HEK293 (cell line): Measurements from ENCODE around the gene SIDT2.

Experiments
- CTCF ChIA-PET: fragments of 350-600 bp; formaldehyde crosslinking; extraction: SDS; loops from one replicate; lab custom pipeline; 2021; ENCODE audit warnings: antibody characterized with exemption; lab: Yijun Ruan, JAX
- POLR2A ChIA-PET: fragments of 300-600 bp; formaldehyde crosslinking; extraction: SDS; loops from one replicate; lab custom pipeline; 2020; ENCODE audit warnings: antibody characterized with exemption, inconsistent platforms; lab: Yijun Ruan, JAX
- H3K27ac ChIP-seq: fragments of 200-500 bp; sonication (Bioruptor generic); 2 replicates; pipeline ENCODE4 v1.5.1; 2014; ENCODE audit warnings: low read depth, low read length, control low read depth, inconsistent platforms; ENCODE audit errors: extremely low read depth
- H3K36me3 ChIP-seq, 2 experiments: fragments of 200-500 bp in 1 of 2; sonication (Bioruptor generic) in 1 of 2; 1 replicate in 1 of 2; 2 replicates in 1 of 2; pipeline ENCODE4 v1.5.1; 2014 to 2017; ENCODE audit warnings: inconsistent platforms in 2 of 2, low read length in 2 of 2; ENCODE audit not compliant: control insufficient read depth in 2 of 2, insufficient read depth in 1 of 2
- H3K4me1 ChIP-seq: fragments of 200-500 bp; sonication (Bioruptor generic); 2 replicates; pipeline ENCODE4 v1.5.1; 2014; ENCODE audit warnings: mild to moderate bottlenecking, low read length, inconsistent platforms; ENCODE audit not compliant: control insufficient read depth, insufficient read depth
- H3K4me3 ChIP-seq: 2 replicates; pipeline ENCODE4 v1.5.1; 2011; ENCODE audit warnings: low read depth, mild to moderate bottlenecking, control low read depth, low read length, moderate library complexity
- H3K9me3 ChIP-seq: fragments of 200-500 bp; sonication (Bioruptor generic); 2 replicates; pipeline ENCODE4 v1.5.1; 2014; ENCODE audit warnings: low read depth, low read length, inconsistent platforms; ENCODE audit not compliant: control insufficient read depth, insufficient read depth
- BCL11B ChIP-seq: fragments of 450-650 bp; formaldehyde crosslinking; IDR thresholded peaks from 2 replicates; pipeline ENCODE4 v1.5.1; 2016; ENCODE audit warnings: low read depth, missing biosample characterization, missing genetic modification characterization
- HOXD13 ChIP-seq: sonication (generic); formaldehyde crosslinking; IDR thresholded peaks from 2 replicates; pipeline ENCODE4 v1.8.0; 2022; ENCODE audit warnings: missing genetic modification reagents, borderline replicate concordance
- SP7 ChIP-seq: fragments of 450-650 bp; formaldehyde crosslinking; IDR thresholded peaks from 2 replicates; pipeline ENCODE4 v1.5.1; 2016; ENCODE audit warnings: missing biosample characterization, missing genetic modification characterization
- TCF7L2 ChIP-seq: IDR thresholded peaks from 2 replicates; pipeline ENCODE4 v1.6.1; 2011; ENCODE audit warnings: low read depth, mild to moderate bottlenecking, inconsistent platforms, low read length, moderate library complexity, borderline replicate concordance
- ZEB2 ChIP-seq: fragments of 450-650 bp; formaldehyde crosslinking; IDR thresholded peaks from 2 replicates; pipeline ENCODE4 v1.5.1; 2016; ENCODE audit warnings: missing biosample characterization, missing genetic modification characterization
- ZNF157 ChIP-seq: fragments of 450-650 bp; formaldehyde crosslinking; IDR thresholded peaks from 2 replicates; pipeline ENCODE4 v1.5.1; 2016; ENCODE audit warnings: missing biosample characterization, missing genetic modification characterization
- ZNF16 ChIP-seq: fragments of 450-650 bp; formaldehyde crosslinking; IDR thresholded peaks from 2 replicates; pipeline ENCODE4 v1.5.1; 2016; ENCODE audit warnings: low read depth, missing biosample characterization, missing genetic modification characterization
- ZNF169 ChIP-seq: fragments of 450-650 bp; formaldehyde crosslinking; IDR thresholded peaks from 2 replicates; pipeline ENCODE4 v1.5.1; 2016; ENCODE audit warnings: missing biosample characterization, missing genetic modification characterization
- ZNF416 ChIP-seq: fragments of 450-650 bp; formaldehyde crosslinking; IDR thresholded peaks from 2 replicates; pipeline ENCODE4 v1.5.1; 2016; ENCODE audit warnings: missing biosample characterization, missing genetic modification characterization
- ZNF548 ChIP-seq: fragments of 450-650 bp; formaldehyde crosslinking; IDR thresholded peaks from 2 replicates; pipeline ENCODE4 v1.5.1; 2016; ENCODE audit warnings: missing biosample characterization, missing genetic modification characterization
- ZNF654 ChIP-seq: fragments of 450-650 bp; formaldehyde crosslinking; IDR thresholded peaks from 2 replicates; pipeline ENCODE4 v1.5.1; 2016; ENCODE audit warnings: low read depth, missing biosample characterization, missing genetic modification characterization
- ZNF660 ChIP-seq: fragments of 450-650 bp; IDR thresholded peaks from 2 replicates; pipeline ENCODE4 v1.5.1; 2018; ENCODE audit warnings: missing biosample characterization, mild to moderate bottlenecking, missing genetic modification characterization
- ZNF670 ChIP-seq: fragments of 450-650 bp; formaldehyde crosslinking; IDR thresholded peaks from 2 replicates; pipeline ENCODE4 v1.5.1; 2016; ENCODE audit warnings: missing biosample characterization, missing genetic modification characterization, low read depth
- ZNF785 ChIP-seq: fragments of 450-650 bp; formaldehyde crosslinking; IDR thresholded peaks from 2 replicates; pipeline ENCODE4 v1.5.1; 2016; ENCODE audit warnings: missing biosample characterization, missing genetic modification characterization
- ZSCAN30 ChIP-seq: fragments of 450-650 bp; IDR thresholded peaks from 2 replicates; pipeline ENCODE4 v1.5.1; 2018; ENCODE audit warnings: missing biosample characterization, mild to moderate bottlenecking, missing genetic modification characterization, moderate library complexity
- TF ChIP-seq, protein P1 (sequence below): fragments of 450-650 bp; formaldehyde crosslinking; optimal IDR thresholded peaks from 2 replicates; pipeline ENCODE3; 2016; ENCODE audit warnings: missing biosample characterization, mild to moderate bottlenecking, missing genetic modification characterization
- TF ChIP-seq, protein P2 (sequence below): fragments of 450-650 bp; formaldehyde crosslinking; IDR thresholded peaks from 2 replicates; pipeline ENCODE4 v1.5.1; 2016; ENCODE audit warnings: missing biosample characterization, missing genetic modification characterization
- TF ChIP-seq, protein P3 (sequence below): fragments of 450-650 bp; formaldehyde crosslinking; IDR thresholded peaks from 2 replicates; pipeline ENCODE4 v1.5.1; 2016; ENCODE audit warnings: missing biosample characterization, missing genetic modification characterization
- TF ChIP-seq, protein P4 (sequence below): fragments of 450-650 bp; formaldehyde crosslinking; IDR thresholded peaks from 2 replicates; pipeline ENCODE4 v1.5.1; 2017; ENCODE audit warnings: missing biosample characterization, missing genetic modification characterization
- TF ChIP-seq, protein P5 (sequence below): fragments of 450-650 bp; formaldehyde crosslinking; IDR thresholded peaks from 2 replicates; pipeline ENCODE4 v1.5.1; 2017; ENCODE audit warnings: missing biosample characterization, missing genetic modification characterization
- TF ChIP-seq, protein P6 (sequence below): fragments of 450-650 bp; formaldehyde crosslinking; IDR thresholded peaks from 2 replicates; pipeline ENCODE4 v1.5.1; 2016; ENCODE audit warnings: missing biosample characterization, missing genetic modification characterization, low read depth
- TF ChIP-seq, protein P7 (sequence below): fragments of 450-650 bp; formaldehyde crosslinking; IDR thresholded peaks from 2 replicates; pipeline ENCODE4 v1.5.1; 2017; ENCODE audit warnings: missing biosample characterization, missing genetic modification characterization

Gene SIDT2

DNA sequence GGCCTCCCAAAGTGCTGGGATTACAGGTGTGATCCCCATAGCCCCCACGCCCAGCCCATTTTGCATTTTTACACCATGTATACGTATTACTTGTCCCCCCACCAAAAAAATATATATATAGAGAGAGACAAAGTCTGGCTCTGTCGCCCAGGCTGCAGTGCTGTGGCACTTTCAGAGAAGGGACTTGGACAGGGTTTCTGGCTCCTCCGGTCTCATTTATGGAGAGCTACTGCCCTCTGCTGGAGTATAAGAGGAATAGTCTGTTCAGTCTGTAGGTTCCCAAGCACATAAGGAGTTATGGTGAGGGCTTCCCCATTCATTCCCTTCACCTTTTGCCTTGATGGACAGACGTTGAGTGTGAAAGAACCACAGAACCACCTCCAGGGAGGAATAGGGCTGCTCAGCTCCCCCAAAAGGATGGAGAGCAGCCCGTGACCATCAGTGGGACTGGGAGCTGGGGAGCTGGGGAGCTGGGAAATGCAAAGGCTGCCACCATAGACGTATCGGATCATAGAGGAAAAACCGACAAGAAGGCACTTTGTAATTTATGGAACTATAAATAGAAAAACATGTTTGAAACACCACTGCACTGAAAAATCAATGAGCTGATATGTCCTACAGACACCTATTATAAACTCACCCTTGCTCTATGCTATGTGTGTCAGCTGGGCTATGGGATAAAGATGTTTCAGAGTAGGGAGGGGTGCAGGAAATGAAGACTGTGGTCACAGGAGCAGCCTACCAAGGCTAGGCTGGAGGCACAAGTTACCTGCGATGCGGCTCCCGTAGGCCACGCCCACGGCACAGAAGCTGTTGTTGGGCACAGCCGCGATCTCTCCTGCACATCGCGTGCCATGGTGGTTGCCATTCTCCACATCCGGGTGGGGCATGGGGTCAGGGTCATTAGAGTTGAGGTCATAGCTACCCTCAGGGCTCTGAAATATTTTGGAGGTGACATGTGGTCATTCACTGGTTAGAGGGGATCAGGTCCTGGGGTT is 48.1 kb downstream of the SIDT2 start:
- Histone ChIP-seq H3K27ac (no peak overlapping the region), H3K9me3 (no peaks in the 10 kb centered on the region), H3K4me3 (no peak overlapping the region), H3K4me1 (peaks cover 3% of the 10 kb centered on the region; the same call in 1 of the 2 replicates), H3K36me3 (peaks cover 0 to 74% of the 10 kb centered on the region in 2 experiments; a peak in 1 of 3 replicates)
- POLR2A ChIA-PET = interaction anchor here (0.5 to 2.0 kb wide), 6 partner anchors 24 to 410 kb away, joined by 3 to 7 read pairs (median 4); partner anchors contain the start of genes PAFAH1B2 and SIDT2
- CTCF ChIA-PET = interaction anchor here (0.6 to 8.1 kb wide), 37 partner anchors 8 to 733 kb away, joined by 3 to 71 read pairs (median 4); partner anchors contain the start of genes APOA5 and SIDT2
- TF ChIP-seq ZNF169 (tag by site-specific recombination) (no peak), BCL11B (tag by site-specific recombination) (no peak), ZNF785 (tag by site-specific recombination) (no peak), ZNF416 (tag by site-specific recombination) (no peak), TCF7L2 (no peak), ZNF660 (0 out of 2 replicates have a peak, but pooled peaks have one; percentile 35), SP7 (tag by site-specific recombination) (no peak), ZNF548 (tag by site-specific recombination) (no peak), ZNF654 (tag by site-specific recombination) (peak; percentile 89), ZNF157 (tag by site-specific recombination) (no peak), ZNF670 (tag by site-specific recombination) (no peak), ZNF16 (tag by site-specific recombination) (no peak), HOXD13 (CRISPR knock-in tag) (no peak), ZEB2 (tag by site-specific recombination) (no peak)
- TF ChIP-seq, protein P1, sequence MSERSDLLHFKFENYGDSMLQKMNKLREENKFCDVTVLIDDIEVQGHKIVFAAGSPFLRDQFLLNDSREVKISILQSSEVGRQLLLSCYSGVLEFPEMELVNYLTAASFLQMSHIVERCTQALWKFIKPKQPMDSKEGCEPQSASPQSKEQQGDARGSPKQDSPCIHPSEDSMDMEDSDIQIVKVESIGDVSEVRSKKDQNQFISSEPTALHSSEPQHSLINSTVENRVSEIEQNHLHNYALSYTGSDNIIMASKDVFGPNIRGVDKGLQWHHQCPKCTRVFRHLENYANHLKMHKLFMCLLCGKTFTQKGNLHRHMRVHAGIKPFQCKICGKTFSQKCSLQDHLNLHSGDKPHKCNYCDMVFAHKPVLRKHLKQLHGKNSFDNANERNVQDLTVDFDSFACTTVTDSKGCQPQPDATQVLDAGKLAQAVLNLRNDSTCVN = no peak

DNA sequence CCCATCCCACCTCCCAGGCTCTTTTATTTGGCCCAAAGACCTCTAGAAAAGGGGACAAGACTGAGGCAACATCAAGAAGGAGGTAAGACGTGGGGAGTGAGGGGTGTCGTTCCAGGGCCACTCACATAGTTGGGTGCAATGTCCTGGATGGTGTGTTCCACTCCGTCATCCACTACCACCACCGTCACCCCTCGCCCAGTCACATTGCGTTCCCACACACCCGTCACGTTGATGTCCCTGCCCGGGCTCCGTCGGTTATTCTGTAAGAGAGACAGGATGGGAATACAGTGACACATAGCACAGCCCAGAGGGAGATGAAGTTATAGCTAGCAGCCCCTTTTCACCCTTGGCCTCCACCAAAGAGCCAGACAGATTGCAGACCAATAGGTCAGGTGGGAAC is 49.5 kb downstream of the SIDT2 start:
- no peak overlapping the region for H3K4me3 ChIP-seq
- no peaks in the 10 kb centered on the region for H3K9me3 ChIP-seq
- CTCF ChIA-PET = interaction anchor here (0.7 to 8.1 kb wide), 4 partner anchors 48 to 581 kb away, joined by 3 to 71 read pairs (median 4); partner anchors contain the start of gene SIDT2
- H3K4me1 ChIP-seq = no peaks in the 10 kb centered on the region
- H3K27ac ChIP-seq = no peak overlapping the region
- POLR2A ChIA-PET = interaction anchor here (2.0 kb wide), 1 partner anchor 84 kb away, joined by 7 read pairs; the partner anchor contains the start of gene PAFAH1B2
- H3K36me3 ChIP-seq = peaks cover 0 to 70% of the 10 kb centered on the region in 2 experiments; a peak in 1 of 3 replicates
- TF ChIP-seq, protein P2, sequence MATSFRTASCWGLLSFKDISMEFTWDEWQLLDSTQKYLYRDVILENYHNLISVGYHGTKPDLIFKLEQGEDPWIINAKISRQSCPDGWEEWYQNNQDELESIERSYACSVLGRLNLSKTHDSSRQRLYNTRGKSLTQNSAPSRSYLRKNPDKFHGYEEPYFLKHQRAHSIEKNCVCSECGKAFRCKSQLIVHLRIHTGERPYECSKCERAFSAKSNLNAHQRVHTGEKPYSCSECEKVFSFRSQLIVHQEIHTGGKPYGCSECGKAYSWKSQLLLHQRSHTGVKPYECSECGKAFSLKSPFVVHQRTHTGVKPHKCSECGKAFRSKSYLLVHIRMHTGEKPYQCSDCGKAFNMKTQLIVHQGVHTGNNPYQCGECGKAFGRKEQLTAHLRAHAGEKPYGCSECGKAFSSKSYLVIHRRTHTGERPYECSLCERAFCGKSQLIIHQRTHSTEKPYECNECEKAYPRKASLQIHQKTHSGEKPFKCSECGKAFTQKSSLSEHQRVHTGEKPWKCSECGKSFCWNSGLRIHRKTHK (tag by site-specific recombination) = no peak
- TF ChIP-seq, protein P3, sequence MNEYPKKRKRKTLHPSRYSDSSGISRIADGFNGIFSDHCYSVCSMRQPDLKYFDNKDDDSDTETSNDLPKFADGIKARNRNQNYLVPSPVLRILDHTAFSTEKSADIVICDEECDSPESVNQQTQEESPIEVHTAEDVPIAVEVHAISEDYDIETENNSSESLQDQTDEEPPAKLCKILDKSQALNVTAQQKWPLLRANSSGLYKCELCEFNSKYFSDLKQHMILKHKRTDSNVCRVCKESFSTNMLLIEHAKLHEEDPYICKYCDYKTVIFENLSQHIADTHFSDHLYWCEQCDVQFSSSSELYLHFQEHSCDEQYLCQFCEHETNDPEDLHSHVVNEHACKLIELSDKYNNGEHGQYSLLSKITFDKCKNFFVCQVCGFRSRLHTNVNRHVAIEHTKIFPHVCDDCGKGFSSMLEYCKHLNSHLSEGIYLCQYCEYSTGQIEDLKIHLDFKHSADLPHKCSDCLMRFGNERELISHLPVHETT (tag by site-specific recombination) = no peak
- TF ChIP-seq, protein P4, sequence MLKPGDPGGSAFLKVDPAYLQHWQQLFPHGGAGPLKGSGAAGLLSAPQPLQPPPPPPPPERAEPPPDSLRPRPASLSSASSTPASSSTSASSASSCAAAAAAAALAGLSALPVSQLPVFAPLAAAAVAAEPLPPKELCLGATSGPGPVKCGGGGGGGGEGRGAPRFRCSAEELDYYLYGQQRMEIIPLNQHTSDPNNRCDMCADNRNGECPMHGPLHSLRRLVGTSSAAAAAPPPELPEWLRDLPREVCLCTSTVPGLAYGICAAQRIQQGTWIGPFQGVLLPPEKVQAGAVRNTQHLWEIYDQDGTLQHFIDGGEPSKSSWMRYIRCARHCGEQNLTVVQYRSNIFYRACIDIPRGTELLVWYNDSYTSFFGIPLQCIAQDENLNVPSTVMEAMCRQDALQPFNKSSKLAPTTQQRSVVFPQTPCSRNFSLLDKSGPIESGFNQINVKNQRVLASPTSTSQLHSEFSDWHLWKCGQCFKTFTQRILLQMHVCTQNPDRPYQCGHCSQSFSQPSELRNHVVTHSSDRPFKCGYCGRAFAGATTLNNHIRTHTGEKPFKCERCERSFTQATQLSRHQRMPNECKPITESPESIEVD (tag by site-specific recombination) = no peak
- TF ChIP-seq, protein P5, sequence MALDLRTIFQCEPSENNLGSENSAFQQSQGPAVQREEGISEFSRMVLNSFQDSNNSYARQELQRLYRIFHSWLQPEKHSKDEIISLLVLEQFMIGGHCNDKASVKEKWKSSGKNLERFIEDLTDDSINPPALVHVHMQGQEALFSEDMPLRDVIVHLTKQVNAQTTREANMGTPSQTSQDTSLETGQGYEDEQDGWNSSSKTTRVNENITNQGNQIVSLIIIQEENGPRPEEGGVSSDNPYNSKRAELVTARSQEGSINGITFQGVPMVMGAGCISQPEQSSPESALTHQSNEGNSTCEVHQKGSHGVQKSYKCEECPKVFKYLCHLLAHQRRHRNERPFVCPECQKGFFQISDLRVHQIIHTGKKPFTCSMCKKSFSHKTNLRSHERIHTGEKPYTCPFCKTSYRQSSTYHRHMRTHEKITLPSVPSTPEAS = no peak
- no peak for TF ChIP-seq ZSCAN30
- TF ChIP-seq, protein P6, sequence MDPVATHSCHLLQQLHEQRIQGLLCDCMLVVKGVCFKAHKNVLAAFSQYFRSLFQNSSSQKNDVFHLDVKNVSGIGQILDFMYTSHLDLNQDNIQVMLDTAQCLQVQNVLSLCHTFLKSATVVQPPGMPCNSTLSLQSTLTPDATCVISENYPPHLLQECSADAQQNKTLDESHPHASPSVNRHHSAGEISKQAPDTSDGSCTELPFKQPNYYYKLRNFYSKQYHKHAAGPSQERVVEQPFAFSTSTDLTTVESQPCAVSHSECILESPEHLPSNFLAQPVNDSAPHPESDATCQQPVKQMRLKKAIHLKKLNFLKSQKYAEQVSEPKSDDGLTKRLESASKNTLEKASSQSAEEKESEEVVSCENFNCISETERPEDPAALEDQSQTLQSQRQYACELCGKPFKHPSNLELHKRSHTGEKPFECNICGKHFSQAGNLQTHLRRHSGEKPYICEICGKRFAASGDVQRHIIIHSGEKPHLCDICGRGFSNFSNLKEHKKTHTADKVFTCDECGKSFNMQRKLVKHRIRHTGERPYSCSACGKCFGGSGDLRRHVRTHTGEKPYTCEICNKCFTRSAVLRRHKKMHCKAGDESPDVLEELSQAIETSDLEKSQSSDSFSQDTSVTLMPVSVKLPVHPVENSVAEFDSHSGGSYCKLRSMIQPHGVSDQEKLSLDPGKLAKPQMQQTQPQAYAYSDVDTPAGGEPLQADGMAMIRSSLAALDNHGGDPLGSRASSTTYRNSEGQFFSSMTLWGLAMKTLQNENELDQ = no peak
- no peak for TF ChIP-seq ZNF660
- TF ChIP-seq, protein P7, sequence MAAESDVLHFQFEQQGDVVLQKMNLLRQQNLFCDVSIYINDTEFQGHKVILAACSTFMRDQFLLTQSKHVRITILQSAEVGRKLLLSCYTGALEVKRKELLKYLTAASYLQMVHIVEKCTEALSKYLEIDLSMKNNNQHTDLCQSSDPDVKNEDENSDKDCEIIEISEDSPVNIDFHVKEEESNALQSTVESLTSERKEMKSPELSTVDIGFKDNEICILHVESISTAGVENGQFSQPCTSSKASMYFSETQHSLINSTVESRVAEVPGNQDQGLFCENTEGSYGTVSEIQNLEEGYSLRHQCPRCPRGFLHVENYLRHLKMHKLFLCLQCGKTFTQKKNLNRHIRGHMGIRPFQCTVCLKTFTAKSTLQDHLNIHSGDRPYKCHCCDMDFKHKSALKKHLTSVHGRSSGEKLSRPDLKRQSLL (tag by site-specific recombination) = no peak
